Esophagus muscularis mucosa (tissue), 2 donors: Measurements from ENCODE around the gene KLF7.

Experiments
- POLR2A ChIP-seq: fragments of 450-650 bp; IDR thresholded peaks from one replicate; pipeline ENCODE4 v1.6.1; 2017; ENCODE audit warnings: antibody characterized with exemption, moderate library complexity, mild to moderate bottlenecking, low read depth
- POLR2AphosphoS5 ChIP-seq, 2 donors: sonication (generic); formaldehyde crosslinking; IDR thresholded peaks; one replicate each; pipeline ENCODE4 v1.6.1; 2017; ENCODE audit warnings: antibody characterized with exemption in 2 of 2

GRCh38 chr2:207140265-207140664, 25.5 kb downstream of the KLF7 start:
- TF ChIP-seq POLR2AphosphoS5 (IDR thresholded peaks at IDR 0.05) (no peak), POLR2A (no peak)
